Skeletal muscle tissue (tissue), 4 donors: ENCODE data around the gene LDHAL6B. TPM values are rescaled to one million over a fixed set of nuclear protein-coding genes. Genes with fewer than 3 reads are reported as not detected.
"Not testable (repeated sequence)": the region's sequence is repeated elsewhere in the genome, so short reads cannot be mapped to it uniquely, and the experiment has no call there.

Experiments
- H3K27ac ChIP-seq: one replicate; pipeline ENCODE4 v1.7.0; 2013; ENCODE audit warnings: mild to moderate bottlenecking, low read depth, low read length, inconsistent platforms
- H3K27me3 ChIP-seq, 3 donors: one replicate each; pipeline ENCODE4 v1.7.0; 2013; ENCODE audit warnings: low read length in 3 of 3; ENCODE audit not compliant: control insufficient read depth in 3 of 3, insufficient read depth in 3 of 3
- H3K36me3 ChIP-seq, 3 donors: one replicate each; pipeline ENCODE4 v1.7.0; 2013; ENCODE audit warnings: low read length in 3 of 3; ENCODE audit not compliant: control insufficient read depth in 3 of 3, insufficient read depth in 3 of 3
- H3K4me1 ChIP-seq, 3 donors: one replicate each; pipeline ENCODE4 v1.7.0; 2013; ENCODE audit warnings: low read length in 3 of 3, mild to moderate bottlenecking in 3 of 3; ENCODE audit not compliant: control insufficient read depth in 3 of 3, insufficient read depth in 3 of 3
- H3K4me3 ChIP-seq, 3 donors: one replicate each; pipeline ENCODE4 v1.7.0; 2013; ENCODE audit warnings: low read length in 3 of 3
- H3K9ac ChIP-seq, 3 donors: one replicate each; pipeline ENCODE4 v1.7.0; 2013; ENCODE audit warnings: low read length in 3 of 3, mild to moderate bottlenecking in 3 of 3, moderate library complexity in 2 of 3, low read depth in 1 of 3
- H3K9me3 ChIP-seq, 3 donors: one replicate each; pipeline ENCODE4 v1.7.0; 2013; ENCODE audit warnings: low read length in 3 of 3; ENCODE audit not compliant: control insufficient read depth in 3 of 3
- total RNA-seq: library from RNA; depleted of rRNA; stranded (reverse); fragments of >200 nt; gene quantifications from one replicate; pipeline ENCODE4 v1.2.3, GENCODE V29; 2014
- donor health status: Osteomylitis.

Gene LDHAL6B
- total RNA-seq, result not detected

DNA sequence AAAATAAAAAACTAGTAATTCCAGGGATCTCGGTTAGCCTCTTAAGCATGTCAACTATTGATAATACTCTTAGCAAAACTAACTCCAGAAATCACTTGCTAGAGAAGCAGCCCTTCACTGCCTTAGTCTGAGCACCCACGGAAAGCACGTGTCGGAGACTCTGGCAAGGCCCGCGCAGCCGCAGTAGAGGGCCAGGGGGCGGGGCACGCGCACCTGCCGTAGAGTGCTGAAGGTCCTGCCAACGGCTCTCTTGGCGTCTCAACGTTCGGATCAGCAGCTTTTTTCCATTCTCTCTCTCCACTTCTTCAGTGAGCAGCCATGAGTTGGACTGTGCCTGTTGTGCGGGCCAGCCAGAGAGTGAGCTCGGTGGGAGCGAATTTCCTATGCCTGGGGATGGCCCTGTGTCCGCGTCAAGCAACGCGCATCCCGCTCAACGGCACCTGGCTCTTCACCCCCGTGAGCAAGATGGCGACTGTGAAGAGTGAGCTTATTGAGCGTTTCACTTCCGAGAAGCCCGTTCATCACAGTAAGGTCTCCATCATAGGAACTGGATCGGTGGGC, at the start of gene LDHAL6B:
TSS of gene LDHAL6B (plus strand) at position 221 of the 561 bp plus-strand sequence. CDS start at position 319, 98 bp downstream.
- Histone ChIP-seq H3K9ac (no peak within 1 kb of the TSS), H3K27ac (no peak within 1 kb of the TSS), H3K4me3 (no peak within 1 kb of the TSS), H3K9me3 (no peaks in the 10 kb centered on the region), H3K36me3 (peaks cover 30 to 50% (median 49%) of the 10 kb centered on the region in 3 donors), H3K27me3 (no peaks in the 10 kb centered on the region), H3K4me1 (no peaks in the 10 kb centered on the region)

GRCh38 chr15:59157396-59157795, 49.2 kb upstream of the LDHAL6B start:
- Histone ChIP-seq H3K4me1 (peaks cover 0 to 2% (median 0%) of the 10 kb centered on the region in 3 donors), H3K36me3 (peaks cover 37 to 50% (median 46%) of the 10 kb centered on the region in 3 donors), H3K4me3 (no peak overlapping the region), H3K27me3 (no peaks in the 10 kb centered on the region), H3K27ac (no peak overlapping the region), H3K9me3 (no peaks in the 10 kb centered on the region), H3K9ac (no peak overlapping the region)

DNA sequence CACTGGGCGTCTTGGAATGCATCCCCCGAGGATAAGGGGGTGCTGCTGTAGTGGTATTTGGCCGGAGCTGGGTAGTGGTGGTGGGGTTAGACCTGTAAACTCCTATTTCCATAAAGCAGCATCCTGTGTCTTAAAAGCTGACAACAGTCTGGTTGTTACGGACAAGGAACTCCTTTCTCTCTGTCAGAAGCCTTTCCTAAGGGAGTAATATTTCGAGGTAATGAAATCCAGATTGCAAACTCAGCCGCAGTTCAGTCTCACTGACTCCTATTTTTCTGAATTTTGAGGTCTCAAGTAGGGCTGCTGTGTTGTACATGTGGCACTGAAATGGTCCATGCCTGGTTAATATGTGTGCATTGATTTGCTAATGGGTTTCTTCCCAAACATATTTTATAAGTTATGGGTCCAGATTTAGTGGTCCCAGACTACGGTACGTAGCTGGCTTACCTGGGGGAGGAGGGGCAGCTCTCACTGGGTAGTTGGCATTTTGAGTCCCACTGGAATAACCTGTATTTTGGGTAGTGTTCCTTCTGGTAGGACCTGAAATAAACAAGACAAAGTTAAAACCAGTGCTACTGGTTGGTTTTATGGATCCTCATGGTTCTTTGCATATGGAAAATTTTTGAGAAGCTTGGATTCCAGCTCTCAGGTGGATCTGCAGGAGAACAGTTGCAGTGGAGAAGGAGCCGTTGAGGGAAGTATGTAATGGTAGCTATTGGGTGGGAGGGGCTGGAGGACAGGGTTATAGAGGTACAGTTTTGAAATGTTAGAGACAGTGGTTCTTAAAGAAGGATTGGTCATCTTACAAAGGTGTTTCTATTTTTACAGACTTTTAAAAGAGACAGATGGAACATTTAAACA, 48.6 kb upstream of the LDHAL6B start:
- Histone ChIP-seq H3K9ac (no peak overlapping the region), H3K4me1 (peaks cover 0 to 2% (median 0%) of the 10 kb centered on the region in 3 donors), H3K4me3 (no peak overlapping the region), H3K36me3 (peaks cover 37 to 51% (median 50%) of the 10 kb centered on the region in 3 donors), H3K27me3 (no peaks in the 10 kb centered on the region), H3K9me3 (no peaks in the 10 kb centered on the region), H3K27ac (no peak overlapping the region)

DNA sequence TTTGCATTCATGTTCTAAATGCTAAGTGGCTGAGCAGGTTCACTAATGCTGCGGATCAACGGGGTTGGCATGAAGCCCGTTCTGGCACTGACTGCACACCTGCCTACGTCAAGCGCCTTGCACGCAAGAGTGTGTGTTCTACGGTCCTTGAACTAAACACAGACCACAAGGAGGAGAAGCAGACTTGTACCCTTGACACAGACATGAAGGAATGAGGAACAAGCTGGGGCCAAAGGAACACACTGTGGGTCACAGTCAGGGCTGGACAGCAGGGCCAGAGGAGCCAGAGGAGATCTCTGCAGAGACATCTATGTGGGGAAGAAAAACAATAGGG, 48.0 kb upstream of the LDHAL6B start:
- peaks cover 0 to 2% (median 0%) of the 10 kb centered on the region in 3 donors for H3K4me1 ChIP-seq
- H3K27ac ChIP-seq, result no peak overlapping the region
- no peak overlapping the region for H3K9ac ChIP-seq
- peaks cover 33 to 46% (median 46%) of the 10 kb centered on the region in 3 donors for H3K36me3 ChIP-seq
- no peak overlapping the region for H3K4me3 ChIP-seq
- H3K27me3 ChIP-seq, result no peaks in the 10 kb centered on the region
- H3K9me3 ChIP-seq, result no peaks in the 10 kb centered on the region

DNA sequence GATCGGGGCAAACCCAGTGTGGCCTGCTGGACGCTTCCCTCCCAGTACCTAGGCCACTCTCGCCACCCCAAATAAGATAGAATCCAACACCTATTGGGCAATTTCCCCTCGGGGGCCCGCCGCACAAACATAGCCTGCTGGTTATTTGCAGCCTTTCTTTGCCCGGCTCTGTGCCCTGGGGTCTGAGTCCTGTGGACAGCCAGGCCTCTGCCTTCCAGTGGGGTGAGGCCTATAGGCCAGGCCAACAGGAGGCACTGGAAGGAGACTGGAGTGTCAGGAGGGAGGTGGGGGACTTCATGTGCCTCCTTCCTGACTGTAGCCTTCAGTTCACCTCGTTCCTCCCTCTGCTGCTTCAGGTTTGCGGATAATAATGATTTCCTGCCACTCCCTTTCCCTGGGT, 47.4 kb upstream of the LDHAL6B start:
- Histone ChIP-seq H3K27ac (no peak overlapping the region), H3K4me3 (no peak overlapping the region), H3K36me3 (peaks cover 31 to 43% (median 41%) of the 10 kb centered on the region in 3 donors)

GRCh38 chr15:59160880-59161593, 45.6 kb upstream of the LDHAL6B start:
- no peaks in the 10 kb centered on the region for H3K27me3 ChIP-seq
- H3K9me3 ChIP-seq, result no peaks in the 10 kb centered on the region
- no peak overlapping the region for H3K4me3 ChIP-seq
- no peaks in the 10 kb centered on the region for H3K4me1 ChIP-seq
- H3K9ac ChIP-seq, result no peak overlapping the region
- no peak overlapping the region for H3K27ac ChIP-seq
- H3K36me3 ChIP-seq, result peaks cover 31 to 55% (median 41%) of the 10 kb centered on the region in 3 donors

More for the DNA sequence above, 47.4 kb upstream of the LDHAL6B start:
- Histone ChIP-seq H3K9ac (no peak overlapping the region), H3K9me3 (no peaks in the 10 kb centered on the region), H3K27me3 (no peaks in the 10 kb centered on the region), H3K4me1 (peaks cover 0 to 2% (median 0%) of the 10 kb centered on the region in 3 donors)

- H3K27ac ChIP-seq, H3K27me3 ChIP-seq, H3K4me3 ChIP-seq, H3K9ac ChIP-seq, H3K9me3 ChIP-seq, H3K4me1 ChIP-seq: not testable (repeated sequence)
- peaks cover 31 to 54% (median 44%) of the 10 kb centered on the region in 3 donors for H3K36me3 ChIP-seq
Measured at GRCh38 chr15:59162080-59162479, 44.6 kb upstream of the LDHAL6B start.

- no peaks in the 10 kb centered on the region for H3K9me3 ChIP-seq
- no peak overlapping the region for H3K9ac ChIP-seq
- H3K27ac ChIP-seq, result no peak overlapping the region
- H3K4me3 ChIP-seq, result no peak overlapping the region
- peaks cover 13 to 29% (median 23%) of the 10 kb centered on the region in 3 donors for H3K36me3 ChIP-seq
- H3K4me1 ChIP-seq, result peaks cover 5 to 8% (median 7%) of the 10 kb centered on the region in 3 donors
- H3K27me3 ChIP-seq, result no peaks in the 10 kb centered on the region
Measured at GRCh38 chr15:59165726-59166125, 40.9 kb upstream of the LDHAL6B start.

DNA sequence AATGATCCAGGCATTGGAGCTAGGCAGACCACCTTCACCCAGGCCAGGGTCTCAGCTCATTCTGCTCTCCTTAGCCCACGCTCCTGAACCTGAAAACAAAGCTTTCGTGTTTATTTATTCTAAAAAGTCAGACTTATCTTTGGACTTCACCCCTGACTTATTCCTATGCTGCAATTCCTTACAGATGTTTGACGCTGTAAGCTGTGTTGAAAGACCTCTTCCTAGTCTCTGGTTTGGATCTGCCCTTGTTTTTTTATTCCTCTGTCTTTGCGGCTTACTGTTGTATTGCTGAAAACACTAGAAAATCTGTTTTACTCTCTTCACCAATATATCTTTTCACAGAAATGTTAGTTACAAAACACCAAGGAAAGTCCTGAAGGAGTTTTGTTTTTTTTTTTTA, 40.5 kb upstream of the LDHAL6B start:
- H3K36me3 ChIP-seq, result peaks cover 10 to 26% (median 18%) of the 10 kb centered on the region in 3 donors
- no peaks in the 10 kb centered on the region for H3K27me3 ChIP-seq
- H3K4me1 ChIP-seq, result peaks cover 5 to 8% (median 7%) of the 10 kb centered on the region in 3 donors
- H3K9me3 ChIP-seq, result no peaks in the 10 kb centered on the region
- H3K9ac ChIP-seq, result no peak overlapping the region
- no peak overlapping the region for H3K4me3 ChIP-seq
- no peak overlapping the region for H3K27ac ChIP-seq
